K562 (cell line): ENCODE data around the gene KAT2B. TPM values are rescaled to one million over a fixed set of nuclear protein-coding genes. Genes with fewer than 3 reads are reported as not detected.

Source experiments
- ASH1L ChIP-seq: fragments of 450-650 bp; IDR thresholded peaks from 2 replicates; pipeline ENCODE4 v1.6.1; 2018; ENCODE audit warnings: borderline replicate concordance, mild to moderate bottlenecking, low read depth; ENCODE audit not compliant: partially characterized antibody
- BCL6 ChIP-seq: fragments of 250-450 bp; sonication (Bioruptor Pico); IDR thresholded peaks from 2 replicates; pipeline ENCODE4 v1.4.0; 2020
- CHD1 ChIP-seq: fragments of 200-600 bp; sonication (generic); IDR thresholded peaks from one replicate; pipeline ENCODE4 v1.6.1; 2012; ENCODE audit warnings: mild to moderate bottlenecking, moderate library complexity, low read length, inconsistent platforms
- CXXC5 ChIP-seq: fragments of 250-450 bp; sonication (Bioruptor Pico); IDR thresholded peaks from 2 replicates; pipeline ENCODE4 v1.8.0; 2022; ENCODE audit warnings: inconsistent platforms, mild to moderate bottlenecking, moderate library complexity
- ELF1 ChIP-seq: fragments of 200-800 bp; sonication (Bioruptor generic); IDR thresholded peaks from 2 replicates; pipeline ENCODE4 v1.6.1; 2016; ENCODE audit warnings: missing genetic modification characterization, missing compliant biosample characterization
- FUS ChIP-seq: fragments of 200-400 bp; formaldehyde crosslinking; optimal IDR thresholded peaks from 2 replicates; pipeline ENCODE3; 2017; ENCODE audit warnings: low read depth, low read length
- L3MBTL2 ChIP-seq: fragments of 450-650 bp; IDR thresholded peaks from 2 replicates; pipeline ENCODE4 v1.6.1; 2016; ENCODE audit warnings: mild to moderate bottlenecking, moderate library complexity
- MAFG ChIP-seq: fragments of 450-650 bp; conservative IDR thresholded peaks from 2 replicates; pipeline ENCODE4 v1.6.1; 2016; ENCODE audit warnings: missing genetic modification characterization, missing compliant biosample characterization
- MYC ChIP-seq, 2 experiments: fragments of 250-450 bp in 1 of 2; sonication (Bioruptor Pico) in 1 of 2; IDR thresholded peaks; 2 replicates each; pipeline versions ENCODE4 v1.5.1 to v1.6.1; 2012 to 2021; ENCODE audit warnings: low read depth in 2 of 2, borderline replicate concordance in 1 of 2, improper control_type of control experiment in 1 of 2, low read length in 1 of 2, mild to moderate bottlenecking in 1 of 2, moderate library complexity in 1 of 2
- PCBP2 ChIP-seq: fragments of 200-400 bp; formaldehyde crosslinking; IDR thresholded peaks from 2 replicates; pipeline ENCODE4 v1.6.1; 2018; ENCODE audit warnings: low read length, low read depth, mild to moderate bottlenecking, moderate library complexity; ENCODE audit not compliant: poor library complexity, severe bottlenecking
- SMARCB1 ChIP-seq: IDR thresholded peaks from 2 replicates; pipeline ENCODE4 v1.6.1; 2011; ENCODE audit warnings: improper control_type of control experiment, low read depth; ENCODE audit not compliant: insufficient read length
- TBP ChIP-seq: optimal IDR thresholded peaks from 2 replicates; pipeline ENCODE3; 2011; ENCODE audit warnings: low read depth, low read length, improper control_type of control experiment
- TOE1 ChIP-seq, 2 experiments: fragments of 450-650 bp in 1 of 2; sonication (generic) in 1 of 2; formaldehyde crosslinking in 1 of 2; IDR thresholded peaks; 2 replicates each; pipeline versions ENCODE4 v1.7.1 to v1.8.0; 2016 to 2022; ENCODE audit warnings: borderline replicate concordance in 2 of 2, mild to moderate bottlenecking in 2 of 2, antibody characterized with exemption in 1 of 2, inconsistent platforms in 1 of 2, low read depth in 1 of 2, missing genetic modification reagents in 1 of 2, moderate library complexity in 1 of 2
- ZNF232 ChIP-seq: sonication (generic); formaldehyde crosslinking; IDR thresholded peaks from 2 replicates; pipeline ENCODE4 v1.8.0; 2022; ENCODE audit warnings: mild to moderate bottlenecking, missing genetic modification reagents
- ZNF764 ChIP-seq: fragments of 250-450 bp; sonication (Bioruptor Pico); IDR thresholded peaks from 2 replicates; pipeline ENCODE4 v1.4.0; 2020; ENCODE audit warnings: low read depth, mild to moderate bottlenecking, moderate library complexity
- ZNF778 ChIP-seq: fragments of 450-650 bp; formaldehyde crosslinking; IDR thresholded peaks from 2 replicates; pipeline ENCODE4 v1.4.0; 2020; ENCODE audit warnings: mild to moderate bottlenecking, moderate library complexity
- polyA plus RNA-seq, 8 experiments: library from polyadenylated mRNA; depleted of rRNA in 4 of 8; stranded (reverse) in 5 of 8; unstranded in 3 of 8; fragments of >200 nt; fragmentation: Nextera tagmentation in 2 of 8; fragmentation: Illumina TruSeq in 1 of 8; extraction: Ambion mirVana in 2 of 8; extraction: Trizol in 1 of 8; gene quantifications; 2 replicates each; pipeline versions ENCODE4 v1.2.1 to v1.2.3, GENCODE V29; 2011 to 2014; ENCODE audit warnings: inconsistent platforms in 1 of 8, missing spikeins in 1 of 8
- total RNA-seq, 7 experiments: library from RNA; depleted of rRNA in 6 of 7; stranded (reverse); fragments of >200 nt in 6 of 7; fragmentation: Illumina TruSeq in 2 of 7; extraction: Trizol in 2 of 7; gene quantifications; 2 replicates each; pipeline versions ENCODE4 v1.2.1 to v1.2.3, GENCODE V29; 2011 to 2021; ENCODE audit warnings: low replicate concordance in 1 of 7
- TF ChIP-seq, protein P1 (sequence below): conservative IDR thresholded peaks from 2 replicates; pipeline ENCODE4 v1.6.1; 2011; ENCODE audit warnings: low read depth, mild to moderate bottlenecking, low read length; ENCODE audit not compliant: control insufficient read depth
- TF ChIP-seq, protein P2 (sequence below): fragments of 450-650 bp; formaldehyde crosslinking; IDR thresholded peaks from 2 replicates; pipeline ENCODE4 v1.4.0; 2020; ENCODE audit warnings: mild to moderate bottlenecking, moderate library complexity
- TF ChIP-seq, protein P3 (sequence below): fragments of 250-450 bp; sonication (Bioruptor Pico); IDR thresholded peaks from 2 replicates; pipeline ENCODE4 v1.8.0; 2021; ENCODE audit warnings: moderate library complexity, mild to moderate bottlenecking, inconsistent platforms
- TF ChIP-seq, protein P4 (sequence below): IDR thresholded peaks from 2 replicates; pipeline ENCODE4 v1.6.1; 2016; ENCODE audit warnings: missing genetic modification characterization, missing compliant biosample characterization

KAT2B gene
- total and polyA plus RNA-seq, 9 of the 15 experiments (the other 6 are each of a cell fraction or from before 2014, with no cell fraction given): 3.3 to 14.9 (median 12.2) TPM

DNA sequence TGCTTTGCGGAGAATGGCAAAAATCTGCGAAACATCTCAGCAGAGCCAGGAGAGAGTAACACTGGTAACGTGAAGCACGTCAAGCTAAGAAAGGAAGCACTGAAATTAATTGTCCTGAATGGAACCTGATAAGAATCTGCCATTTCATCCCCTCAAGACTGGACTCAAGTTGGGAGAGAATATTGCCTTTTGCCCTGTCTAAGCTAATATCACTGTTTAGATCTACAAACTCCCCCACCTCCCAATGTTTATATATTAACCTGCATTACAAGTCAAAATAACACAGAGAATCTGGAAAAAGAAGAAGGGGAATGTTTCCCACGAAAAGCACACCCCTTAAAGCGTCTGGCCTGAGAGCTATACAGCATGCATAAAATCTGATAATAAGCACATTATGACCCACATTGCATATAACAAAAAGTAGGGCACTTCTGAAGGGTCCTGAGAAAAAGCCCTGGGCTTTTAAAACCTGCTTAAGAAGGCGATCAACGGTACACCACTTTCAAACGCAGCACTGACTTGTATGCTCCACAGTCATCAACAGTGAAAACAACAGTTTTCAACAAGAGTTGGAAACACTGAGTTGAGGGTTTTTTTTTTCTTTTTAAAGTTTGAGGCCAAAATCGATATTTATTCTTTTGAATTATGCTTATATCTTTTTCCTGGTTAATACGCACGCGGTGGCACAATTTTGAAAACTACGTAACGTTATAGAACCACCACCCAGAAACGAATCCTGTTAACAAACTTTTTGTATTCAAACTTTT, 1.4 kb upstream of the KAT2B start (continued):
- TF ChIP-seq TOE1 (IDR thresholded peaks at IDR 0.05; ENCODE audit: borderline replicate concordance): 0 out of 2 replicates have a peak, but pooled peaks have one; percentile 17
- TF ChIP-seq TOE1 (CRISPR knock-in tag; IDR thresholded peaks at IDR 0.05; ENCODE audit: borderline replicate concordance, low read depth): no peak
- no peak for TF ChIP-seq L3MBTL2
- TF ChIP-seq, protein P1, sequence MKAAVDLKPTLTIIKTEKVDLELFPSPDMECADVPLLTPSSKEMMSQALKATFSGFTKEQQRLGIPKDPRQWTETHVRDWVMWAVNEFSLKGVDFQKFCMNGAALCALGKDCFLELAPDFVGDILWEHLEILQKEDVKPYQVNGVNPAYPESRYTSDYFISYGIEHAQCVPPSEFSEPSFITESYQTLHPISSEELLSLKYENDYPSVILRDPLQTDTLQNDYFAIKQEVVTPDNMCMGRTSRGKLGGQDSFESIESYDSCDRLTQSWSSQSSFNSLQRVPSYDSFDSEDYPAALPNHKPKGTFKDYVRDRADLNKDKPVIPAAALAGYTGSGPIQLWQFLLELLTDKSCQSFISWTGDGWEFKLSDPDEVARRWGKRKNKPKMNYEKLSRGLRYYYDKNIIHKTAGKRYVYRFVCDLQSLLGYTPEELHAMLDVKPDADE: no peak
- TF ChIP-seq BCL6 (CRISPR knock-in tag): no peak
- TF ChIP-seq ZNF232 (CRISPR knock-in tag): no peak
- no peak for TF ChIP-seq ELF1
- TF ChIP-seq CXXC5 (CRISPR knock-in tag): no peak
- TF ChIP-seq, protein P2, sequence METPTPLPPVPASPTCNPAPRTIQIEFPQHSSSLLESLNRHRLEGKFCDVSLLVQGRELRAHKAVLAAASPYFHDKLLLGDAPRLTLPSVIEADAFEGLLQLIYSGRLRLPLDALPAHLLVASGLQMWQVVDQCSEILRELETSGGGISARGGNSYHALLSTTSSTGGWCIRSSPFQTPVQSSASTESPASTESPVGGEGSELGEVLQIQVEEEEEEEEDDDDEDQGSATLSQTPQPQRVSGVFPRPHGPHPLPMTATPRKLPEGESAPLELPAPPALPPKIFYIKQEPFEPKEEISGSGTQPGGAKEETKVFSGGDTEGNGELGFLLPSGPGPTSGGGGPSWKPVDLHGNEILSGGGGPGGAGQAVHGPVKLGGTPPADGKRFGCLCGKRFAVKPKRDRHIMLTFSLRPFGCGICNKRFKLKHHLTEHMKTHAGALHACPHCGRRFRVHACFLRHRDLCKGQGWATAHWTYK: no peak
- no peak for TF ChIP-seq ZNF778
- TF ChIP-seq CHD1: no peak
- TF ChIP-seq FUS: no peak
- TF ChIP-seq, protein P3, sequence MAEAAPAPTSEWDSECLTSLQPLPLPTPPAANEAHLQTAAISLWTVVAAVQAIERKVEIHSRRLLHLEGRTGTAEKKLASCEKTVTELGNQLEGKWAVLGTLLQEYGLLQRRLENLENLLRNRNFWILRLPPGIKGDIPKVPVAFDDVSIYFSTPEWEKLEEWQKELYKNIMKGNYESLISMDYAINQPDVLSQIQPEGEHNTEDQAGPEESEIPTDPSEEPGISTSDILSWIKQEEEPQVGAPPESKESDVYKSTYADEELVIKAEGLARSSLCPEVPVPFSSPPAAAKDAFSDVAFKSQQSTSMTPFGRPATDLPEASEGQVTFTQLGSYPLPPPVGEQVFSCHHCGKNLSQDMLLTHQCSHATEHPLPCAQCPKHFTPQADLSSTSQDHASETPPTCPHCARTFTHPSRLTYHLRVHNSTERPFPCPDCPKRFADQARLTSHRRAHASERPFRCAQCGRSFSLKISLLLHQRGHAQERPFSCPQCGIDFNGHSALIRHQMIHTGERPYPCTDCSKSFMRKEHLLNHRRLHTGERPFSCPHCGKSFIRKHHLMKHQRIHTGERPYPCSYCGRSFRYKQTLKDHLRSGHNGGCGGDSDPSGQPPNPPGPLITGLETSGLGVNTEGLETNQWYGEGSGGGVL (CRISPR knock-in tag): no peak
- TF ChIP-seq PCBP2: no peak
- peak; percentile 87 for TF ChIP-seq MAFG
- TF ChIP-seq MYC (IDR thresholded peaks at IDR 0.05; ENCODE audit: low read depth, low read length): peak; percentile 27; the same call in 1 of the 2 replicates
- no peak for TF ChIP-seq MYC (CRISPR knock-in tag; IDR thresholded peaks at IDR 0.05; ENCODE audit: borderline replicate concordance, low read depth)
- peak; percentile 9 for TF ChIP-seq TBP
- TF ChIP-seq, protein P4, sequence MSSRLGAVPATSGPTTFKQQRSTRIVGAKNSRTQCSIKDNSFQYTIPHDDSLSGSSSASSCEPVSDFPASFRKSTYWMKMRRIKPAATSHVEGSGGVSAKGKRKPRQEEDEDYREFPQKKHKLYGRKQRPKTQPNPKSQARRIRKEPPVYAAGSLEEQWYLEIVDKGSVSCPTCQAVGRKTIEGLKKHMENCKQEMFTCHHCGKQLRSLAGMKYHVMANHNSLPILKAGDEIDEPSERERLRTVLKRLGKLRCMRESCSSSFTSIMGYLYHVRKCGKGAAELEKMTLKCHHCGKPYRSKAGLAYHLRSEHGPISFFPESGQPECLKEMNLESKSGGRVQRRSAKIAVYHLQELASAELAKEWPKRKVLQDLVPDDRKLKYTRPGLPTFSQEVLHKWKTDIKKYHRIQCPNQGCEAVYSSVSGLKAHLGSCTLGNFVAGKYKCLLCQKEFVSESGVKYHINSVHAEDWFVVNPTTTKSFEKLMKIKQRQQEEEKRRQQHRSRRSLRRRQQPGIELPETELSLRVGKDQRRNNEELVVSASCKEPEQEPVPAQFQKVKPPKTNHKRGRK (tag): no peak
- no peak for TF ChIP-seq ZNF764 (CRISPR knock-in tag)
- peak; percentile 94 for TF ChIP-seq SMARCB1
- no peak for TF ChIP-seq ASH1L
